ENCODE data around the gene MSL3B.

The MSL3B gene

GRCh38 chr2:233832869-233833311, 35.3 kb downstream of the MSL3B start:
- peak; percentile 41 for DNase-seq (ENCODE audit: low spot score)

GRCh38 chr2:233832414-233832813, 35.8 kb downstream of the MSL3B start:
- DNase-seq (ENCODE audit: low spot score), result no peak

GRCh38 chr2:233831861-233832260, 36.3 kb downstream of the MSL3B start:
- DNase-seq (ENCODE audit: low spot score), result no peak

GRCh38 chr2:233831011-233831721, 37.0 kb downstream of the MSL3B start:
- no peak for DNase-seq (ENCODE audit: low spot score)

GRCh38 chr2:233830111-233830802, 37.9 kb downstream of the MSL3B start:
- DNase-seq (ENCODE audit: low spot score), result no peak

GRCh38 chr2:233829193-233830110, 38.7 kb downstream of the MSL3B start:
- DNase-seq (ENCODE audit: low spot score), result no peak

GRCh38 chr2:233828546-233829192, 39.5 kb downstream of the MSL3B start:
- no peak for DNase-seq (ENCODE audit: low spot score)

GRCh38 chr2:233824373-233824772, 43.8 kb downstream of the MSL3B start:
- DNase-seq (ENCODE audit: low spot score), result no peak

GRCh38 chr2:233823731-233824121, 44.5 kb downstream of the MSL3B start:
- no peak for DNase-seq (ENCODE audit: low spot score)

GRCh38 chr2:233822781-233823730, 45.1 kb downstream of the MSL3B start:
- DNase-seq (ENCODE audit: low spot score), result no peak

- DNase-seq (ENCODE audit: low spot score), result no peak
Observed at GRCh38 chr2:233822101-233822771, 46.0 kb downstream of the MSL3B start.

GRCh38 chr2:233821709-233822100, 46.5 kb downstream of the MSL3B start:
- DNase-seq (ENCODE audit: low spot score), result no peak

- DNase-seq (ENCODE audit: low spot score), result no peak
Observed at GRCh38 chr2:233821196-233821595, 47.0 kb downstream of the MSL3B start.

- no peak for DNase-seq (ENCODE audit: low spot score)
Observed at GRCh38 chr2:233820774-233821105, 47.4 kb downstream of the MSL3B start.

GRCh38 chr2:233819884-233820773, 48.1 kb downstream of the MSL3B start:
- DNase-seq (ENCODE audit: low spot score), result no peak

- no peak for DNase-seq (ENCODE audit: low spot score)
Observed at GRCh38 chr2:233818639-233819621, 49.3 kb downstream of the MSL3B start.

GRCh38 chr2:233817995-233818638, 50.1 kb downstream of the MSL3B start:
- no peak for DNase-seq (ENCODE audit: low spot score)

Data from hepatic stellate cell (primary cell).